GM12801 (cell line): Measurements from ENCODE around the gene AHNAK.

ENCODE experiments used
- TF ChIP-seq, protein P1 (sequence below): IDR thresholded peaks from one replicate; pipeline ENCODE4 v1.5.1; 2011; ENCODE audit warnings: control low read depth; ENCODE audit not compliant: insufficient read length; ENCODE audit errors: extremely low read depth

Gene AHNAK

DNA sequence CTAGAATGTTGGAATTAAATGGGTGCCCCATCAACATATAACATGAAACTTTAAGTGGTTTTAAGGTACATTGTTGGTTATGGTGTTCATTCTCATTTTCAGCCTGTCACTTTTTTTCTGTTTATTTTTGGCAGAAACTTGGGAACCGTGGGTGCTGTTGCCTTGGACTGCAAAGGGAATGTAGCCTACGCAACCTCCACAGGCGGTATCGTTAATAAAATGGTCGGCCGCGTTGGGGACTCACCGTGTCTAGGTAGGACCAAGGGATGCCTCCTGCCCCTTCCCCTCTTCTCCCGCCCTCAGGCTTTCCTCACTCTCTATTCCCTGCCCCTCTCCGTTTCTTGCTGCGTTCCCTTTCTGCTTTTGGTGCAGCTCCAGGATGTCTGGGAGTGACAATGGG, 157.6 kb downstream of the AHNAK start:
- TF ChIP-seq, protein P1, sequence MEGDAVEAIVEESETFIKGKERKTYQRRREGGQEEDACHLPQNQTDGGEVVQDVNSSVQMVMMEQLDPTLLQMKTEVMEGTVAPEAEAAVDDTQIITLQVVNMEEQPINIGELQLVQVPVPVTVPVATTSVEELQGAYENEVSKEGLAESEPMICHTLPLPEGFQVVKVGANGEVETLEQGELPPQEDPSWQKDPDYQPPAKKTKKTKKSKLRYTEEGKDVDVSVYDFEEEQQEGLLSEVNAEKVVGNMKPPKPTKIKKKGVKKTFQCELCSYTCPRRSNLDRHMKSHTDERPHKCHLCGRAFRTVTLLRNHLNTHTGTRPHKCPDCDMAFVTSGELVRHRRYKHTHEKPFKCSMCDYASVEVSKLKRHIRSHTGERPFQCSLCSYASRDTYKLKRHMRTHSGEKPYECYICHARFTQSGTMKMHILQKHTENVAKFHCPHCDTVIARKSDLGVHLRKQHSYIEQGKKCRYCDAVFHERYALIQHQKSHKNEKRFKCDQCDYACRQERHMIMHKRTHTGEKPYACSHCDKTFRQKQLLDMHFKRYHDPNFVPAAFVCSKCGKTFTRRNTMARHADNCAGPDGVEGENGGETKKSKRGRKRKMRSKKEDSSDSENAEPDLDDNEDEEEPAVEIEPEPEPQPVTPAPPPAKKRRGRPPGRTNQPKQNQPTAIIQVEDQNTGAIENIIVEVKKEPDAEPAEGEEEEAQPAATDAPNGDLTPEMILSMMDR: no peak

DNA sequence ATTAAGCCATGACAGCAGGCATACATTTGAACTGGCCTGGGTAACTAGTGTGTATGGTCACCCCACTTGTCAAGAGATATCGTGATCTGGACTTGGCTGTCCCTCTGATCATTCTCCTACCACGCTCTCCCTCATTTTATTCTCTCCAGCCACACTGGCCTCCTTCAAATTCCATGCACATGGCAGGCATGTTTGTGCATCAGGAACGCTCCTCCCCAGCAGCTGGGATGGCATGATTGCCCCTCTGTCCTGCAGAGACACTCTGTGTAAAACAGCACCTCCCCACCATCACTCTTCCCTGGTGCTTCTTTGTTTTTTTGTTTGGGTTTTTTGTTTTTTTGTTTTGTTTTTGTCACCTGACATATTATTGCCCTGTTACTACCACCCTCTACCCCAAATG, 159.2 kb downstream of the AHNAK start:
- TF ChIP-seq, protein P1: no peak

DNA sequence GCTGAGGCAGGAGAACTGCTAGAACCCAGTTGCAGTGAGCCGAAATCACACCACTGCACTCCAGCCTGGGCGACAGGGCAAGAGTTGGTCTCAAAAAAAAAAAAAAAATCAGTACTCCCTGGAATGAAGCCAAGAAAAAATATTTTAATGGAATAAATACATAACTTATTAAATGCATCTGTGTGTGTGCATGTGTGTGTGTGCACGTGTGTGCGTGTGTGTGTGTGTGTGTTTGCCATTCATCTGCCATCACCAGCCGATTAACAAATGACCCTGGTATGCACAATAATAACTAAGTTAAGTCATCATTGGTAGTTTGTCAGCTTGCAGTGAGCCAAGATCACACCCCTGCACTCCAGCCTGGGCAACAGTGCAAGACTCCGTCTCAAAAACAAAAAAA, 162.8 kb downstream of the AHNAK start:
- TF ChIP-seq, protein P1: no peak
